IPS-18c (cell line): Measurements from ENCODE around the gene PDCD10.

Experiments
- H3K4me3 ChIP-seq: 2 replicates; pipeline ENCODE4 v1.7.0; 2013; ENCODE audit warnings: low read depth, mild to moderate bottlenecking, low read length, moderate library complexity; ENCODE audit not compliant: insufficient read depth
- H3K9me3 ChIP-seq: one replicate; pipeline ENCODE4 v1.6.1; 2013; ENCODE audit warnings: mild to moderate bottlenecking, low read length, moderate library complexity; ENCODE audit not compliant: control insufficient read depth, insufficient read depth

The PDCD10 gene

DNA sequence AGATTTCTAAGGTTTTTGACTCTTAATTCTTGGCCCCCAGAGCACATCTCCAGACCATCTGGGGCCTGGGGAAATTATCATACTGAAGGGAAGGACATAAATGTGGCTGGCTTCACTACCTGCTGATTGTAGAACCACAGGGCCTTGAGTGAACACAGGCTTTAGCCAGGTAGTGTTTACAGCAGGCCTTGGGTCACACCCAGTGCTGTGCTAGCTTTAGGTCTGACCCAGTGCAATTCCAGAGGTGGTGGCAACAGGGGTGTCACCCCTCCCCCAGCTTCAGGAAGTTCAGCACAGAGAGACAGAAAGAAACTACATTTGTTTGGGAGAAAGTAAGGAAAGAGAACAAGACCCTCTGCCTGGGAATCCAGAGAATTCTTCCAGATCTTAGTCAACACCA, 24.1 kb downstream of the PDCD10 start:
- Histone ChIP-seq H3K9me3 (no peaks in the 10 kb centered on the region), H3K4me3 (no peak overlapping the region)

DNA sequence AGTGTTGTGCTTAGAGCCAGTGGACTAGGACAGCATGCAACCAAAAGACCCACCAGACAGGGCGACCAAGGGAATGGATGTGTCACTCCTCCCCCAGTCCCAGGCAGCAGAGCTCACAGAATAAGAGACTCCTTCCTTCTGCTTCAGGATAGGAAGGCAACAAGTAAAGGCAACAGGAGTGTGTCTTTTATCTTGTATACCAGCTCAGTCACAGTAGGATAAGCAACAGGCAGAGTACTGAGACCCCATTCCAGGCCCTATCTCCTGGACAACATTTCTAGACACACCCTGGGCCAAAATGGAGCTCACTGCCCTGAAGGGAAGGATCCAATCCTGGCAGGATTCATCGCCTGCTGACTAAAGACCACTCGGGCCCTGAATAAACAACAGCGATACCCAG, 25.0 kb downstream of the PDCD10 start:
- no peak overlapping the region for H3K4me3 ChIP-seq
- H3K9me3 ChIP-seq, result no peaks in the 10 kb centered on the region

GRCh38 chr3:167705840-167706239, 28.9 kb downstream of the PDCD10 start:
- Histone ChIP-seq H3K9me3 (no peaks in the 10 kb centered on the region), H3K4me3 (no peak overlapping the region)

GRCh38 chr3:167700926-167701325, 33.8 kb downstream of the PDCD10 start:
- Histone ChIP-seq H3K4me3 (no peak overlapping the region), H3K9me3 (no peaks in the 10 kb centered on the region)

DNA sequence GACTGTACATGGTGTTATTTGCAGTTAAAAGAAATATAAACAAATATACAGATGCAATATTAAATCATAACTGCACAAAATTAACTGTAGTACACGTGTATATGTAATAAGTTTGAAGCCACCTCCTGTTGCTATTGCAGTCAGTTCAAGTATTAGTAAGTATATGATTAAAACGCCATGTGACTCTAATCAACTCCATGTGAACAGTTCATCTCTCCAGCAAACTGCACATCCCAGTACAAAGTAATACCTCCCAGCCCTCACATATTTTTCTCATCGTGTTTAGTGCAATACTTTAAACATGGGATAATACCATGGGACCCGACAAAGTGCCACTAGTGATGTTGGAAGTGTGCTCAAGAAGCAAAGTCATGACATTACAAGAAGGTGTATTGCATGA, 34.6 kb downstream of the PDCD10 start:
- Histone ChIP-seq H3K4me3 (no peak overlapping the region), H3K9me3 (no peaks in the 10 kb centered on the region)

- Histone ChIP-seq H3K9me3 (no peaks in the 10 kb centered on the region), H3K4me3 (no peak overlapping the region)
Observed at GRCh38 chr3:167694121-167694520, 40.6 kb downstream of the PDCD10 start.

GRCh38 chr3:167691366-167691765, 43.3 kb downstream of the PDCD10 start:
- H3K9me3 ChIP-seq, result no peaks in the 10 kb centered on the region
- H3K4me3 ChIP-seq, result no peak overlapping the region

DNA sequence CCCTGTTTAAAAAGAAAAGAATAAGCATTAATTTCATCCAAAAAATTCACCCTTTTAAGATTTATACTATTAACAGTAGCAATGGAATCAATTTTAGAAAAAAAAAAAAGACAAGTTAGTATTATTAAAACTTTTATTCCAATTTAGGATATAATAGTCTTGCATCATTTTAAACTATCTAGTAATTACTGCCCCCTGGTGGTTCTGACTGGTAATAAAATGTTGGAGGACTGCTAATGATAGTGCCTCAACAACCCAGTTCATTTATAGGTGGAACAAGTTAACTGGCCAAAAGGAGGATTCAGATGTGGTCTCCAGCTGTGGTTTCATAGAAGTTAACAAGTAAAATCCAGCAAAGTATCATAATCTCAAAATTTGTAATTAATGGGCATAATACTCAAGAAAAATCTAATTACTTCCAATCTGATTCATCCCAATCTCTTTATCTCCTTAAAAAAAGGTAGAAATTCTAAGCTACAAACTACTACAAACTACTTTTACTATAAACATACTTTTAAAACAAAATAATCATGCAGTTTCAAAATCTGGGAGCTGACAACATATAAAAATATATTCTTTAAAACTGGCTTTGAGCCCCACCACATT, 50.2 kb downstream of the PDCD10 start:
- no peak overlapping the region for H3K4me3 ChIP-seq
- no peaks in the 10 kb centered on the region for H3K9me3 ChIP-seq

- Histone ChIP-seq H3K9me3 (no peaks in the 10 kb centered on the region), H3K4me3 (no peak overlapping the region)
Observed at GRCh38 chr3:167679526-167679925, 55.2 kb downstream of the PDCD10 start.

- H3K4me3 ChIP-seq, result no peak overlapping the region
- no peaks in the 10 kb centered on the region for H3K9me3 ChIP-seq
Observed at GRCh38 chr3:167675848-167676247, 58.8 kb downstream of the PDCD10 start.

DNA sequence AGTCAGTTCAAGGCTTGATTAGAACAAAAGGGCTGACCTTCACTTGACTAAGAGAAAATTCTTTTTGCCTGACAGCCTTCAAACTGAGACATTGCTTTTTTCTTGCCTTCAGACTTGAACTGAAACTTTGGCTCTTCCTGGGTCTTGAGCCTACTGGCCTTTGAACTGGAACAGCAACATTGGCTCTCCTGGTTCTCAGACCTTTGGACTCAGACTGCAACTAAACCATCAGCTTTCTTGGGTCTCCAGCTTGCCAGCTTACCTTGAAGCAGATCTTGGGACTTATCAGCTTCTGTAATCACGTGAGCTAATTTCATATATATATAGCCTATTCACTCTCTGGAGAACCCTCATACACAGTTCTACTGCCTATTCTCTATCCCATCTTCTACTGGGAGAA, 61.5 kb downstream of the PDCD10 start:
- no peak overlapping the region for H3K4me3 ChIP-seq
- no peaks in the 10 kb centered on the region for H3K9me3 ChIP-seq

DNA sequence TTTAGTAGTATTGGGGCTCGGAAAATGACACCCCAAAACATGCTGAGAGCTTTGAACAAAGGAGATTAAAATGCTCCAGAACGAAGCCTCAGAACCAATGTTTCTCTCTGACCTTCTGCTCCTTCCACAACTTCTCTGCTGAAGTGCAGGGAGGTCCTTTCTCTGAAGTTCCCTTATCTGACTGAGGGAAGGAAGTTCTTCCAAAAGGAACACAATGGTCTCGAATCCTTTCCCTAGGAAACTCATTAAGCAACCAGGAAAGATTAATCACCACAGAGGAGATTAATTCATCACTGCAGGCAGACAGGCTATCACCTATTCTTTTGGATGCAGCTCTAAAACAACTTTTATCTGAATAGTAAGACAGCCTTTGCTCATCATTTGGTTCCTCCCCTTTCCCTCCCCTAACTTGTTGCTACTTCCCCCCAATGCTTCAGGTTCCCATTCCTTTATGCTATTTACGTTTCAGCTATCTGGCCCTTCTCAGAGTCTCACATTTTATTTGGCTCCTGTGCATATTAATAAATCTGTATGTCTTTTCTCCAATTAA, 62.7 kb downstream of the PDCD10 start:
- H3K4me3 ChIP-seq, result no peak overlapping the region
- no peaks in the 10 kb centered on the region for H3K9me3 ChIP-seq

- H3K9me3 ChIP-seq, result no peaks in the 10 kb centered on the region
Observed at GRCh38 chr3:167669699-167670098, 65.0 kb downstream of the PDCD10 start.

DNA sequence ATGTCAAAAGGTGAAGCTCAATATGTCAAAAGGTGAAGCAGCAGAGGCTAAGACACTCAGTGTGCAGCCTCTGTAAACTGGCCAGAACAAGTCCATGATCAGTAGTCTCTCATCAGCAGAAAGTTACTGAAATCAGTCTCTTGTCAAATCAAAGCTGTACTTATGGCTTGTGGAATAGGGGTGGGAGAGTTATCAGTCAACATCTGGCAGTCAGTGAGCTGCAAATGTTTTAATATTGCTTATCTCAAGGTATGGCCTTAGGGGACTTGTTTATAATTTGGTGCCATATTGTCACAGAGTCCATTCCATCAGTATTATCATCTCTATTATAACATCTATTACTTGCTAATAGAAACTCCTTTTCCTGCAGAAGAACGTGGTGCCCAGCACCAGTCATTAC, 66.0 kb downstream of the PDCD10 start:
- Histone ChIP-seq H3K9me3 (no peaks in the 10 kb centered on the region), H3K4me3 (no peak overlapping the region)

More at GRCh38 chr3:167669699-167670098, 65.0 kb downstream of the PDCD10 start:
- no peak overlapping the region for H3K4me3 ChIP-seq

- Histone ChIP-seq H3K4me3 (no peak overlapping the region), H3K9me3 (no peaks in the 10 kb centered on the region)
Observed at GRCh38 chr3:167666563-167666962, 68.1 kb downstream of the PDCD10 start.

DNA sequence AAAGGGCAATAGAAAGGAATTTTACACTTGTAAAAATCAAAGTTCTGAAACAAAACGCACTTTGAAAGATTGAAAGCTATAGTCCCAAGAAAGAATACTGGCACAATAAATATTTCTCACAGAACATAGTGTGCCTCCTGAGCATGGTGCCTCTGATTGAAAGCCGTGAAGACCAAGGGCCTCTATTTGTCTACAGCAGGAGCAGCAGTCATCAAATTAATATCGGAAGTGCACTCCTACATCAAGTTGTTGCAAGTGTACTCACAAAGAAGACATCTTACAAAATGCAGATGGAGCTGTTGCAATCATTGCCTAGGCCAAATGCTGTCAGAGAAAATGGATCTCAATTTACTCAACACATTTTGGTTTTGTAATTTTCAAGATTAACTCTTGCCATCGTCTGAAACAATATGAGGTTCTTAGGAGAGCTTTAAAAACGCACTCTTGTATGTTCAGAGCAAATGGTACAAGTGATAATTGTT, 71.7 kb downstream of the PDCD10 start:
- H3K9me3 ChIP-seq, result no peaks in the 10 kb centered on the region
- H3K4me3 ChIP-seq, result no peak overlapping the region

DNA sequence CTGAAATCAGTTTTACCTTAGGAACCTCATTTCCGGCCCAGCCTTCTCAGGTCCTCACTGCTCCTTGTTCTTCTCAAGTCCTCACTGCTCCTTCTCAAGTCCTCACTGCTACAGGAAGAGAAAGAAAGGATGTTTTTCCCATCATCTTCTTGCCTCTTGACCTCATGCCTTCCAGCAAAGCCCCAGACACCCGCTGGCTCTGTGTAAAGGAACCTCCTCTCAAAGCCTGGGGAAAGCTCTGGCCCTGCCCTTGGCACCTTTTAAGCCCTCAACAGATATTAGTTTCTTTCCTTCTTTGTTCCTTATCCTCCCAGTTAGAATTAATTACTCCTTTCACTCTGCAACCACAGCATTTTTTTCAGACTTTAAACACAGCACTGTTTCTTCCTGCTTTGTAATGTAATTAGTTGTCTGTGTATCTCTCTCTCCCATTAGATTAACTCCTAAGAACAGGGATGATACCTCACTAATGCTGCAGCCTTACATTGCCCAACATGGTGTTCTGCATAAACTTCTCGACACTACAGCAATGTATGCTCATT, 76.9 kb downstream of the PDCD10 start:
- Histone ChIP-seq H3K9me3 (no peaks in the 10 kb centered on the region), H3K4me3 (no peak overlapping the region)

GRCh38 chr3:167656821-167657220, 77.9 kb downstream of the PDCD10 start:
- Histone ChIP-seq H3K4me3 (no peak overlapping the region), H3K9me3 (no peaks in the 10 kb centered on the region)

- Histone ChIP-seq H3K4me3 (no peak within 1 kb of the TSS), H3K9me3 (no peaks in the 10 kb centered on the region)
Observed at GRCh38 chr3:167653760-167654159, 80.9 kb downstream of the PDCD10 start, which contains the start of gene WDR49. TSS of gene WDR49 (minus strand) at chr3:167653942. CDS start at chr3:167653425, 517 bp downstream.
